Measurements from ENCODE around the gene CENPH. TPM values are rescaled to one million over a fixed set of nuclear protein-coding genes. Genes with fewer than 3 reads are reported as not detected.

Gene CENPH
- total and polyA plus RNA-seq, 2 donors (not counting 3 experiments of a cell fraction or from before 2014, with no cell fraction given), result 6.5 to 16.4 TPM

DNA sequence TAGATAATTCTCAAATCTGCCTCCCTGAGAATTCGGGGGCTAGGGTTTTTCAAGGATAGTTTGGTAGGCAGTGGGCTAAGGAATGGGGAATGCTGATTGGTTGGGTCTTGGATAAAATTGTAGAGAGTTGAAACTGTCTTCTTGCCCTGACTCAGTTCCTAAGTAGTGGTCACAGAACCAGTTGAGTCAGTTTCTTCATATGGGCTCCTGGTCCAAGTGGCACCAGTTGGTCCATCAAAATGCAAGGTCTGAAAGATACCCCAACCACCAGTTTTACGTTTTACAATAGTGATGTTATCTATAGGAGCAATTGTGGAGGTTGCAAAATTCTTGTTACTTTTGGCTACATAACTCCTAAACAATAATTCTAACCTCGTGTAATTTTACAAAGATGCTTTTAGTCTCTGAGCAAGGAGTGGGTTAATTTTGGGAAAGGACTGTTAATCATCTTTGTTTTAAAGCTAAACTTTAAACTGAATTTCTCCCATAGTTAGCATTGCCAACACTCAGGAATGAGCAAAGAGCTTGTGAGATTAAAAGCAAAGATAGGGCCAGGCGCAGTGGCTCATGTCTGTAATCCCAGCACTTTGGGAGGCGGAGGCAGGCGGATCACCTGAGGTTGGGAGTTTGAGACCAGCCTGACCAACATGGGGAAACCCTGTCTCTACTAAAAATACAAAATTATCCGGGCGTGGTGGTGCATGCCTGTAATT is 53.0 kb downstream of the CENPH start:
- BruUV-seq (replicated peaks), result no TSS peak
- ChIA-PET CTCF (interaction anchor here (1.3 to 1.6 kb wide), 2 partner anchors 11 to 19 kb away, joined by 3 to 7 read pairs; no protein-coding TSS in a partner anchor), POLR2A (no interaction called here)
- H3K9ac ChIP-seq (replicated peaks; ENCODE audit: extremely low read depth, insufficient read depth, low read length), result no peak overlapping the region
- peaks cover 0 to 3% of the 10 kb centered on the region in 2 experiments for H3K36me3 ChIP-seq (ENCODE audit: control insufficient read depth in 2 of 2, extremely low read depth in 1 of 2, insufficient read depth in 2 of 2, low read length in 2 of 2)
- TF ChIP-seq EZH2 (IDR thresholded peaks at IDR 0.05; ENCODE audit: borderline replicate concordance, low read depth, low read length, severe bottlenecking), result no peak
- no peak for TF ChIP-seq JUN (IDR thresholded peaks at IDR 0.05; ENCODE audit: borderline replicate concordance, insufficient read depth, insufficient read length, low read depth)
- H3K4me1 ChIP-seq (ENCODE audit: control insufficient read depth, extremely low read depth, insufficient read depth, low read length), result peaks cover 20% of the 10 kb centered on the region
- FAIRE-seq, result no peak
- H3K27ac ChIP-seq (ENCODE audit: insufficient read depth, low read depth, low read length), result no peak overlapping the region
- peaks cover 80% of the 10 kb centered on the region for H3K79me2 ChIP-seq (ENCODE audit: control insufficient read depth, insufficient read depth, low read length)
- H3K4me3 ChIP-seq (replicated peaks in 1 of 3; ENCODE audit: insufficient read depth in 1 of 3, low read depth in 1 of 3, low read length in 3 of 3), result no peak overlapping the region
- no peaks in the 10 kb centered on the region for H3K9me3 ChIP-seq (replicated peaks; ENCODE audit: control insufficient read depth, insufficient read depth, low read length)
- H2AFZ ChIP-seq (ENCODE audit: low read depth, low read length), result no peak overlapping the region
- no peak overlapping the region for H3K4me2 ChIP-seq (ENCODE audit: insufficient read depth, low read length)
- intact Hi-C loops (cut with micrococcal nuclease), result no loop called here
- dilution Hi-C loops (cut with MboI; ENCODE audit: extremely low pct_ligation_motif_present, low sequenced_read_pairs), result no loop called here
- H4K20me1 ChIP-seq (replicated peaks; ENCODE audit: control insufficient read depth, extremely low read depth, insufficient read depth, low read length), result no peaks in the 10 kb centered on the region
- no peak for DNase-seq (ENCODE audit: low read depth, low spot score)
- H3K9me1 ChIP-seq (replicated peaks; ENCODE audit: control insufficient read depth, extremely low read depth, insufficient read depth, low read length), result no peaks in the 10 kb centered on the region
- H3K27me3 ChIP-seq (ENCODE audit: control insufficient read depth in 2 of 2, insufficient read depth in 2 of 2, low read length in 2 of 2), result no peaks in the 10 kb centered on the region

DNA sequence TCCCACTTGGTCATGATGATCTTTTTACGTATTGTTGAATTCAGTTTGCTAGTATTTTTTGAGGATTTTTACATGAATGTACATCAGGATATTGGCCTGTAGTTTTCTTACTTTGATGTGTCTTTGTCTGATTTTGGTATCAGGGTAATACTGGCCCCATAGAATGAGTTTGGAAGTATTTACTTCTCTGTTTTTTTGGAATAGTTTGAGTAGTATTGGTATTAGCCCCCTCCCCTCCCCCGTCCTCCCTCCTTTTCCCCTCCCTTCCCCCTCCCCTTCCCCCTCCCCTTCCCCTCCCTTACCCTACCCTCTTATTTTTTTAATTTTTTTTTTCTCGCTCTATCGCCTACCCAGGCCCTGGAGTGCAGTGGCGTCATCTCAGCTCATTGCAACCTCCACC is 55.6 kb downstream of the CENPH start:
- H3K27ac ChIP-seq (ENCODE audit: insufficient read depth, low read depth, low read length), result no peak overlapping the region
- H3K4me2 ChIP-seq (ENCODE audit: insufficient read depth, low read length), result no peak overlapping the region
- no peak overlapping the region for H2AFZ ChIP-seq (ENCODE audit: low read depth, low read length)
- CTCF ChIA-PET, result no interaction called here
- H3K36me3 ChIP-seq (ENCODE audit: control insufficient read depth in 2 of 2, extremely low read depth in 1 of 2, insufficient read depth in 2 of 2, low read length in 2 of 2), result no peaks in the 10 kb centered on the region
- no peak for TF ChIP-seq JUN (IDR thresholded peaks at IDR 0.05; ENCODE audit: borderline replicate concordance, insufficient read depth, insufficient read length, low read depth)
- no peak for TF ChIP-seq POLR2A (IDR thresholded peaks at IDR 0.05; ENCODE audit: low read depth, low read length)
- TF ChIP-seq FOS (IDR thresholded peaks at IDR 0.05; ENCODE audit: borderline replicate concordance, insufficient read depth, low read length), result no peak
- no peak for TF ChIP-seq GATA2 (IDR thresholded peaks at IDR 0.05; ENCODE audit: insufficient read depth, insufficient read length, low read depth, low read length)
- TF ChIP-seq POLR2AphosphoS5 (IDR thresholded peaks at IDR 0.05; ENCODE audit: insufficient read depth, low read depth, low read length), result no peak
- TF ChIP-seq, protein P1, sequence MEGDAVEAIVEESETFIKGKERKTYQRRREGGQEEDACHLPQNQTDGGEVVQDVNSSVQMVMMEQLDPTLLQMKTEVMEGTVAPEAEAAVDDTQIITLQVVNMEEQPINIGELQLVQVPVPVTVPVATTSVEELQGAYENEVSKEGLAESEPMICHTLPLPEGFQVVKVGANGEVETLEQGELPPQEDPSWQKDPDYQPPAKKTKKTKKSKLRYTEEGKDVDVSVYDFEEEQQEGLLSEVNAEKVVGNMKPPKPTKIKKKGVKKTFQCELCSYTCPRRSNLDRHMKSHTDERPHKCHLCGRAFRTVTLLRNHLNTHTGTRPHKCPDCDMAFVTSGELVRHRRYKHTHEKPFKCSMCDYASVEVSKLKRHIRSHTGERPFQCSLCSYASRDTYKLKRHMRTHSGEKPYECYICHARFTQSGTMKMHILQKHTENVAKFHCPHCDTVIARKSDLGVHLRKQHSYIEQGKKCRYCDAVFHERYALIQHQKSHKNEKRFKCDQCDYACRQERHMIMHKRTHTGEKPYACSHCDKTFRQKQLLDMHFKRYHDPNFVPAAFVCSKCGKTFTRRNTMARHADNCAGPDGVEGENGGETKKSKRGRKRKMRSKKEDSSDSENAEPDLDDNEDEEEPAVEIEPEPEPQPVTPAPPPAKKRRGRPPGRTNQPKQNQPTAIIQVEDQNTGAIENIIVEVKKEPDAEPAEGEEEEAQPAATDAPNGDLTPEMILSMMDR (IDR thresholded peaks at IDR 0.05; ENCODE audit: extremely low read depth in 1 of 2, insufficient read depth in 1 of 2, low read depth in 1 of 2, low read length in 2 of 2), result no peak
- no peak for TF ChIP-seq MYC (IDR thresholded peaks at IDR 0.05; ENCODE audit: low read depth, low read length)
- no peak for TF ChIP-seq EZH2 (IDR thresholded peaks at IDR 0.05; ENCODE audit: borderline replicate concordance, low read depth, low read length, severe bottlenecking)
- TF ChIP-seq, protein P2, sequence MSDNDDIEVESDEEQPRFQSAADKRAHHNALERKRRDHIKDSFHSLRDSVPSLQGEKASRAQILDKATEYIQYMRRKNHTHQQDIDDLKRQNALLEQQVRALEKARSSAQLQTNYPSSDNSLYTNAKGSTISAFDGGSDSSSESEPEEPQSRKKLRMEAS (IDR thresholded peaks at IDR 0.05; ENCODE audit: insufficient read depth, insufficient read length), result no peak
- peaks cover 92% of the 10 kb centered on the region for H3K79me2 ChIP-seq (ENCODE audit: control insufficient read depth, insufficient read depth, low read length)
- H3K27me3 ChIP-seq (ENCODE audit: control insufficient read depth in 2 of 2, insufficient read depth in 2 of 2, low read length in 2 of 2), result no peaks in the 10 kb centered on the region
- H3K9me3 ChIP-seq (replicated peaks; ENCODE audit: control insufficient read depth, insufficient read depth, low read length), result no peaks in the 10 kb centered on the region
- DNase-seq (ENCODE audit: low read depth, low spot score) (no peak), FAIRE-seq (no peak)
- intact Hi-C loops (cut with micrococcal nuclease) (no loop called here), dilution Hi-C loops (cut with MboI; ENCODE audit: extremely low pct_ligation_motif_present, low sequenced_read_pairs) (no loop called here)
- no peaks in the 10 kb centered on the region for H3K4me1 ChIP-seq (ENCODE audit: control insufficient read depth, extremely low read depth, insufficient read depth, low read length)
- no peak overlapping the region for H3K4me3 ChIP-seq (replicated peaks in 1 of 3; ENCODE audit: insufficient read depth in 1 of 3, low read depth in 1 of 3, low read length in 3 of 3)
- POLR2A ChIA-PET, result no interaction called here
- no peak overlapping the region for H3K9ac ChIP-seq (replicated peaks; ENCODE audit: extremely low read depth, insufficient read depth, low read length)
- no peaks in the 10 kb centered on the region for H3K9me1 ChIP-seq (replicated peaks; ENCODE audit: control insufficient read depth, extremely low read depth, insufficient read depth, low read length)
- no peaks in the 10 kb centered on the region for H4K20me1 ChIP-seq (replicated peaks; ENCODE audit: control insufficient read depth, extremely low read depth, insufficient read depth, low read length)
- no TSS peak for BruUV-seq (replicated peaks)

Measured in endothelial cell of umbilical vein (primary cell).